GM19372 (cell line): Measurements from ENCODE around the gene AKAP17A.
"Not testable (repeated sequence)": the region's sequence is repeated elsewhere in the genome, so short reads cannot be mapped to it uniquely, and the experiment has no call there.

Experiments used
- ATAC-seq: cut with Tn5 transposase; IDR thresholded peaks from one replicate; pipeline ENCODE4 v1.9.1; 2021; ENCODE audit warnings: mild to moderate bottlenecking, low read depth, moderate library complexity; ENCODE audit not compliant: unreplicated experiment

The AKAP17A gene

GRCh38 chrX:1601768-1602085, 10.3 kb downstream of the AKAP17A start:
- ATAC-seq: no peak

- no peak for ATAC-seq
Measured at GRCh38 chrX:1602299-1602698, 10.9 kb downstream of the AKAP17A start.

- no peak for ATAC-seq
Measured at GRCh38 chrX:1606496-1606895, 15.1 kb downstream of the AKAP17A start.

GRCh38 chrX:1609311-1609710, 17.9 kb downstream of the AKAP17A start:
- ATAC-seq: no peak

GRCh38 chrX:1609762-1610161, 18.4 kb downstream of the AKAP17A start:
- no peak for ATAC-seq

GRCh38 chrX:1610166-1610565, 18.8 kb downstream of the AKAP17A start:
- no peak for ATAC-seq

- no peak for ATAC-seq
Measured at GRCh38 chrX:1610736-1611135, 19.3 kb downstream of the AKAP17A start.

GRCh38 chrX:1612641-1613286, 21.4 kb downstream of the AKAP17A start:
- no peak for ATAC-seq

GRCh38 chrX:1614927-1615326, 23.5 kb downstream of the AKAP17A start, which contains the start of gene ASMT:
ASMT (plus strand) TSS chrX:1615059; CDS start chrX:1615200, 141 bp downstream.
- ATAC-seq: no peak

- ATAC-seq: no peak
Measured at GRCh38 chrX:1618689-1619088, 27.3 kb downstream of the AKAP17A start.

- ATAC-seq: no peak
Measured at GRCh38 chrX:1623691-1624090, 32.3 kb downstream of the AKAP17A start.

- not testable (repeated sequence) for ATAC-seq
Measured at GRCh38 chrX:1624158-1624860, 32.9 kb downstream of the AKAP17A start.

GRCh38 chrX:1624861-1625215, 33.4 kb downstream of the AKAP17A start:
- not testable (repeated sequence) for ATAC-seq

GRCh38 chrX:1629244-1629643, 37.8 kb downstream of the AKAP17A start:
- ATAC-seq: no peak

- ATAC-seq: no peak
Measured at GRCh38 chrX:1646009-1646408, 54.6 kb downstream of the AKAP17A start.

GRCh38 chrX:1649621-1650020, 58.2 kb downstream of the AKAP17A start:
- no peak for ATAC-seq
